ENCODE results near the gene ERMP1. TPM values are rescaled to one million over a fixed set of nuclear protein-coding genes. Genes with fewer than 3 reads are reported as not detected.

ERMP1 gene
- total RNA-seq, 1 experiment from 2014 or later = 0.40 TPM

GRCh38 chr9:5767968-5768932 is 64.7 kb downstream of the ERMP1 start:
- H3K27me3 ChIP-seq = no peaks in the 10 kb centered on the region
- H3K4me3 ChIP-seq = no peak overlapping the region
- H3K36me3 ChIP-seq = no peaks in the 10 kb centered on the region; the same call in 1 of the 2 replicates
- no peak for DNase-seq
- no peaks in the 10 kb centered on the region for H3K9me3 ChIP-seq

- H3K9me3 ChIP-seq = no peaks in the 10 kb centered on the region
- no peak for DNase-seq
- H3K27me3 ChIP-seq = no peaks in the 10 kb centered on the region
- no peaks in the 10 kb centered on the region; the same call in 1 of the 2 replicates for H3K36me3 ChIP-seq
- H3K4me3 ChIP-seq = no peak overlapping the region
These were observed 68.6 kb downstream of the ERMP1 start for GRCh38 chr9:5764130-5764868.

GRCh38 chr9:5762421-5762820 is 70.5 kb downstream of the ERMP1 start:
- Histone ChIP-seq H3K4me3 (no peak overlapping the region), H3K36me3 (no peaks in the 10 kb centered on the region; the same call in 1 of the 2 replicates), H3K9me3 (no peaks in the 10 kb centered on the region), H3K27me3 (no peaks in the 10 kb centered on the region)
- no peak for DNase-seq

- Histone ChIP-seq H3K27me3 (no peaks in the 10 kb centered on the region), H3K9me3 (no peaks in the 10 kb centered on the region), H3K4me3 (no peak overlapping the region), H3K36me3 (no peaks in the 10 kb centered on the region; the same call in 1 of the 2 replicates)
- no peak for DNase-seq
These were observed 72.6 kb downstream of the ERMP1 start for GRCh38 chr9:5760338-5760737.

GRCh38 chr9:5756633-5757032 is 76.3 kb downstream of the ERMP1 start:
- Histone ChIP-seq H3K36me3 (no peaks in the 10 kb centered on the region), H3K27me3 (no peaks in the 10 kb centered on the region), H3K9me3 (no peaks in the 10 kb centered on the region), H3K4me3 (no peak overlapping the region)
- DNase-seq = no peak

- no peaks in the 10 kb centered on the region for H3K9me3 ChIP-seq
- H3K36me3 ChIP-seq = no peaks in the 10 kb centered on the region
- H3K27me3 ChIP-seq = no peaks in the 10 kb centered on the region
- no peak for DNase-seq
- no peak overlapping the region for H3K4me3 ChIP-seq
These were observed 82.3 kb downstream of the ERMP1 start for GRCh38 chr9:5750569-5750968.

- Histone ChIP-seq H3K27me3 (no peaks in the 10 kb centered on the region), H3K9me3 (no peaks in the 10 kb centered on the region), H3K36me3 (no peaks in the 10 kb centered on the region), H3K4me3 (no peak overlapping the region)
- no peak for DNase-seq
These were observed 83.6 kb downstream of the ERMP1 start for GRCh38 chr9:5749306-5749705.

GRCh38 chr9:5748438-5748837 is 84.5 kb downstream of the ERMP1 start:
- Histone ChIP-seq H3K4me3 (no peak overlapping the region), H3K36me3 (no peaks in the 10 kb centered on the region), H3K27me3 (no peaks in the 10 kb centered on the region), H3K9me3 (no peaks in the 10 kb centered on the region)
- no peak for DNase-seq

- H3K9me3 ChIP-seq = no peaks in the 10 kb centered on the region
- no peaks in the 10 kb centered on the region for H3K27me3 ChIP-seq
- DNase-seq = no peak
- H3K36me3 ChIP-seq = no peaks in the 10 kb centered on the region
- no peak overlapping the region for H3K4me3 ChIP-seq
These were observed 89.8 kb downstream of the ERMP1 start for GRCh38 chr9:5743109-5743508.

- no peaks in the 10 kb centered on the region for H3K36me3 ChIP-seq
- no peak overlapping the region for H3K4me3 ChIP-seq
- H3K9me3 ChIP-seq = no peaks in the 10 kb centered on the region
- DNase-seq = no peak
- H3K27me3 ChIP-seq = no peaks in the 10 kb centered on the region
These were observed 96.2 kb downstream of the ERMP1 start for GRCh38 chr9:5736563-5737346.

- H3K9me3 ChIP-seq = no peaks in the 10 kb centered on the region
- DNase-seq = no peak
These were observed 97.8 kb downstream of the ERMP1 start for GRCh38 chr9:5735072-5735471.

More at GRCh38 chr9:5735072-5735471, 97.8 kb downstream of the ERMP1 start:
- Histone ChIP-seq H3K36me3 (no peaks in the 10 kb centered on the region), H3K4me3 (no peak overlapping the region), H3K27me3 (no peaks in the 10 kb centered on the region)

Other genes starting within 250 kb of the ERMP1 start
- 4.1 and 9.0 TPM in 2 replicates for gene RIC1, start 204.0 kb downstream of the ERMP1 start, total RNA-seq (2014; rRNA removed; shearing (Covaris generic); ENCODE audit: low replicate concordance)
- gene MLANA, start 57.8 kb upstream of the ERMP1 start, total RNA-seq (2014; rRNA removed; shearing (Covaris generic); ENCODE audit: low replicate concordance) = not detected in 2 replicates
- gene RANBP6, start 182.5 kb upstream of the ERMP1 start, total RNA-seq (2014; rRNA removed; shearing (Covaris generic); ENCODE audit: low replicate concordance) = 1.7 and 3.3 TPM in 2 replicates